ENCODE data around the gene PRTG.

PRTG gene

DNA sequence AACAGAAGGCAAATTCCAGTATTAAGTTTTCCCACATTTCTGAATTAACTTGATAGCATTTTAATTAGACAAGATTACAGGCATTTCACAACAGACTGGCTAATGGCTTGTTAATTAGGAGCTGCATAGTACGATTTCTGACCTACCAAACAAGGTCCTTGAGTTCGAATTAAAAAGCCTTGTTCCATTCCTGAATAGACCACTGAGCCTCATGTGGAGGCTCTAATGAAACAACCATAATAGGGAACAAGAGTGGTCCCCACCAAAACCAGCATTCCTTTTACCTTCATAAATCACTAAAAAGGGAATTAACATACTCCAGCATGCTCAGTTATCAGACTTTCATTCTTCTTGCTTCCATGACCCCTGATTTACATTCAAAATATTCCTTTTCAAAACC is 66.4 kb downstream of the PRTG start:
- H3K4me1 ChIP-seq (ENCODE audit: control insufficient read depth, insufficient read depth, low read length), result no peaks in the 10 kb centered on the region
- H3K27me3 ChIP-seq (ENCODE audit: control insufficient read depth, insufficient read depth, low read length), result no peaks in the 10 kb centered on the region
- H3K4me3 ChIP-seq (ENCODE audit: low read length), result no peak overlapping the region
- no peaks in the 10 kb centered on the region for H3K36me3 ChIP-seq (ENCODE audit: control insufficient read depth, insufficient read depth, low read length)
- no peak overlapping the region for H3K27ac ChIP-seq (ENCODE audit: low read depth, low read length)
- H3K9ac ChIP-seq (ENCODE audit: low read length), result no peak overlapping the region

DNA sequence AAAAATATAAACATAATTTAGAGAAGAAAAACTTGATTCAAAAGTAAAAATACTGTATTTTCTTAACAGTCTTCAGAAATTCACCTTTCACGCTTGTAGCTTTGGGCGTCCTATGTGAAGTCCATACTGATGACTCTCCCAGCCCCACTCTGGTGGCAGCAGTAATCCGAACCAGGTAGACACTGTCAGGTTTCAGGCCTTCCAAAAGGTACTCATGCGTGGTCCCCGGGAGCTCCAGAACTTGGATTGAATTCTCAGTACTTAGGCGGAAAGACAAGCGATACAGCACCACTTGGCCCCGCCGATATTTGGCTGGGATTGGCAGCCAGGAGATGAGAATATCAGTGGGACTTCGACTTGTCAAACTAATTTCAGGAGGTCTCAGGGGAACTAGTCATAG is 69.7 kb downstream of the PRTG start:
- Histone ChIP-seq H3K9ac (ENCODE audit: low read length) (no peak overlapping the region), H3K27ac (ENCODE audit: low read depth, low read length) (no peak overlapping the region), H3K36me3 (ENCODE audit: control insufficient read depth, insufficient read depth, low read length) (no peaks in the 10 kb centered on the region), H3K4me3 (ENCODE audit: low read length) (no peak overlapping the region), H3K4me1 (ENCODE audit: control insufficient read depth, insufficient read depth, low read length) (no peaks in the 10 kb centered on the region), H3K27me3 (ENCODE audit: control insufficient read depth, insufficient read depth, low read length) (no peaks in the 10 kb centered on the region)

- Histone ChIP-seq H3K4me3 (ENCODE audit: low read length) (no peak overlapping the region), H3K27me3 (ENCODE audit: control insufficient read depth, insufficient read depth, low read length) (no peaks in the 10 kb centered on the region), H3K9ac (ENCODE audit: low read length) (no peak overlapping the region), H3K27ac (ENCODE audit: low read depth, low read length) (no peak overlapping the region), H3K36me3 (ENCODE audit: control insufficient read depth, insufficient read depth, low read length) (no peaks in the 10 kb centered on the region), H3K4me1 (ENCODE audit: control insufficient read depth, insufficient read depth, low read length) (no peaks in the 10 kb centered on the region)
Observed at GRCh38 chr15:55669270-55669669, 73.7 kb downstream of the PRTG start.

GRCh38 chr15:55665605-55666227 is 77.2 kb downstream of the PRTG start:
- H3K27me3 ChIP-seq (ENCODE audit: control insufficient read depth, insufficient read depth, low read length), result no peaks in the 10 kb centered on the region
- no peaks in the 10 kb centered on the region for H3K36me3 ChIP-seq (ENCODE audit: control insufficient read depth, insufficient read depth, low read length)
- H3K27ac ChIP-seq (ENCODE audit: low read depth, low read length), result no peak overlapping the region
- H3K4me1 ChIP-seq (ENCODE audit: control insufficient read depth, insufficient read depth, low read length), result no peaks in the 10 kb centered on the region
- no peak overlapping the region for H3K9ac ChIP-seq (ENCODE audit: low read length)
- H3K4me3 ChIP-seq (ENCODE audit: low read length), result no peak overlapping the region

DNA sequence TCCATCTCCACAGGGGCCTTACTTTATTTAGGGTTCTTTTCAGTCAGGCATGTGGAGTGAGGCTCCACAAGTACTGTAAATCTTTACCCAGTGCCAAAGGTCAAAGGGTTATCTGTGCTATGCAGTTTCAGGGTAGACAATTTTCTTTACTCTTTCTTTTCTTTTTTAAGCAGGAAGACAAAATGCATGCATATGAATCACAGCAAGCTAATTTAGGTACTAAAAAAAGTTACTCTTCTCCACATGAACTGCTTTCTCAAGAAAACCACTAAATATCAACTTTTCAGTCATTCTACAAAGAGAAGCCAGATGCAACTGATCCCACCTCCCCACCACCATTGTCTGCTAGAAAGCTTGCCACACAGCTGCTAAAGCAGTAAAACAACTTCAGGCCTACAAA is 81.5 kb downstream of the PRTG start:
- no peaks in the 10 kb centered on the region for H3K27me3 ChIP-seq (ENCODE audit: control insufficient read depth, insufficient read depth, low read length)
- H3K9ac ChIP-seq (ENCODE audit: low read length), result no peak overlapping the region
- no peaks in the 10 kb centered on the region for H3K36me3 ChIP-seq (ENCODE audit: control insufficient read depth, insufficient read depth, low read length)
- H3K4me1 ChIP-seq (ENCODE audit: control insufficient read depth, insufficient read depth, low read length), result no peaks in the 10 kb centered on the region
- H3K27ac ChIP-seq (ENCODE audit: low read depth, low read length), result no peak overlapping the region
- H3K4me3 ChIP-seq (ENCODE audit: low read length), result no peak overlapping the region

DNA sequence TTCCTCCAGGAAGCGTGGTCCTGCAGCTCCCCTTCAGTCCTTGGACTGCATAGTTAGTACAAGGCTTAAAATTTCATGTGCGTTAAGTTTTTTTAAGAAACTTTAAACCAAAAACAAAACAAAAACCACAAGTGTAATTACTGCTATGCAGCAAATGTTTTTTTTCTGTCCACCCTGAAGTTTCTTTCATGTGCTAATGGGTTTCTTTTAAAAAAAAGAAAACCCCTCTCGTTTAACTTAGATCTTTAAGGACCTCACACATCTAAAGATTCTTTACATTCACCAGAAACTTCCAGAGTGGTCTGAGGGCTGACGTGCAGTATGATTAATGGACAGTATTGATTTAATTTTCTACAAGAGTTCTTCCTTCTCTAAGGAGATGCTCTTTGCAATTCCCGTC is 82.8 kb downstream of the PRTG start:
- Histone ChIP-seq H3K9ac (ENCODE audit: low read length) (no peak overlapping the region), H3K27me3 (ENCODE audit: control insufficient read depth, insufficient read depth, low read length) (no peaks in the 10 kb centered on the region), H3K4me1 (ENCODE audit: control insufficient read depth, insufficient read depth, low read length) (no peaks in the 10 kb centered on the region), H3K36me3 (ENCODE audit: control insufficient read depth, insufficient read depth, low read length) (no peaks in the 10 kb centered on the region), H3K4me3 (ENCODE audit: low read length) (no peak overlapping the region), H3K27ac (ENCODE audit: low read depth, low read length) (no peak overlapping the region)

- Histone ChIP-seq H3K9ac (ENCODE audit: low read length) (no peak overlapping the region), H3K4me3 (ENCODE audit: low read length) (no peak overlapping the region), H3K36me3 (ENCODE audit: control insufficient read depth, insufficient read depth, low read length) (no peaks in the 10 kb centered on the region), H3K27ac (ENCODE audit: low read depth, low read length) (no peak overlapping the region), H3K27me3 (ENCODE audit: control insufficient read depth, insufficient read depth, low read length) (no peaks in the 10 kb centered on the region), H3K4me1 (ENCODE audit: control insufficient read depth, insufficient read depth, low read length) (no peaks in the 10 kb centered on the region)
Observed at GRCh38 chr15:55659481-55659880, 83.5 kb downstream of the PRTG start.

DNA sequence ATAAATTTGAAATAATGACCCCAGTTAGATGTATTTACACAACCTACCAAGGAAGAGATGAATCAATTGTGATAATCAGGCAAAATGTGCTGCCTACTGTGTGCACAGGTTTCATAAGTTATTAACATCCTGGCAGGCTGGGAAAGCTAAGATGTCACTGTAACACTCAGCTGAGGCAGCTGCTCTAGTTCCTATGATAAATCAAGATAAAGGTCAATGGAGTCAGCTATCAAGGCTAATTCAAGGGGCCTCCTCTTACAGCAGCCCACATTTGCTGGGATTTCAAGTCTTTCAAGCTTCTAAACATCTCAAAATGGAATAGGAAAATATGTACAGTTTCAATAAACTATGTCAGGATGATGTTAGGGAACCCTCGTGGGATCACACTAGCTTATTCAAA is 84.1 kb downstream of the PRTG start:
- no peak overlapping the region for H3K4me3 ChIP-seq (ENCODE audit: low read length)
- H3K27me3 ChIP-seq (ENCODE audit: control insufficient read depth, insufficient read depth, low read length), result no peaks in the 10 kb centered on the region
- no peak overlapping the region for H3K27ac ChIP-seq (ENCODE audit: low read depth, low read length)
- no peaks in the 10 kb centered on the region for H3K4me1 ChIP-seq (ENCODE audit: control insufficient read depth, insufficient read depth, low read length)
- H3K36me3 ChIP-seq (ENCODE audit: control insufficient read depth, insufficient read depth, low read length), result no peaks in the 10 kb centered on the region
- H3K9ac ChIP-seq (ENCODE audit: low read length), result no peak overlapping the region

- no peaks in the 10 kb centered on the region for H3K36me3 ChIP-seq (ENCODE audit: control insufficient read depth, insufficient read depth, low read length)
- no peaks in the 10 kb centered on the region for H3K4me1 ChIP-seq (ENCODE audit: control insufficient read depth, insufficient read depth, low read length)
- no peaks in the 10 kb centered on the region for H3K27me3 ChIP-seq (ENCODE audit: control insufficient read depth, insufficient read depth, low read length)
- no peak overlapping the region for H3K9ac ChIP-seq (ENCODE audit: low read length)
- H3K27ac ChIP-seq (ENCODE audit: low read depth, low read length), result no peak overlapping the region
- no peak overlapping the region for H3K4me3 ChIP-seq (ENCODE audit: low read length)
Observed at GRCh38 chr15:55654561-55655031, 88.4 kb downstream of the PRTG start.

DNA sequence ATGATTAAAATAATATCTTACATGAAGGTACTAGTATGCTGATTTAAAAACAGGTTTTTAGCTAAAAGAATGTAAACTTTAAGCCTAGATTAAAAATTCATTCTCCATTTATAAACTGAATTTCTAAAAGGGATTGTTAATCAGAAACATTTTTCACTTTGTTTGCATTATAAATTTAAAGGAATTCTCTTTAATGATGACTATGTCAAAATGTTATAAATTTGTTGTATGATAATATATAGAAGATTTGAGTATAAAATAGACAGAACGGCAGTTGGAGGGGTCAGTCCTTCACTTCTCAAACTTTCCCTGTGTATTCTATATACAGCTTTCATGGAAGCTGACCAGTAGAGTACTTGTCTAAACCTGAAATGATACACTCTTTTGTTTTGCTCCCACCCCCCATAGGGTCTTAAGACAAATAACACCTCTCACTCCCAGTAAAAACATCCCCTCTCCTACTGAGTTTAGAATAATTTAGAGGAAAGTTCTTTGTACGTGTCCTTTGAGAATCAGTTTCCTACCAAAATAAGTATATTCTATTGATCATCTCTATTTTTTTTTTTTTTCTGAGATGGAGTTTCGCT is 90.0 kb downstream of the PRTG start:
- no peak overlapping the region for H3K9ac ChIP-seq (ENCODE audit: low read length)
- no peak overlapping the region for H3K27ac ChIP-seq (ENCODE audit: low read depth, low read length)
- no peaks in the 10 kb centered on the region for H3K36me3 ChIP-seq (ENCODE audit: control insufficient read depth, insufficient read depth, low read length)
- no peak overlapping the region for H3K4me3 ChIP-seq (ENCODE audit: low read length)
- no peaks in the 10 kb centered on the region for H3K4me1 ChIP-seq (ENCODE audit: control insufficient read depth, insufficient read depth, low read length)
- H3K27me3 ChIP-seq (ENCODE audit: control insufficient read depth, insufficient read depth, low read length), result no peaks in the 10 kb centered on the region

DNA sequence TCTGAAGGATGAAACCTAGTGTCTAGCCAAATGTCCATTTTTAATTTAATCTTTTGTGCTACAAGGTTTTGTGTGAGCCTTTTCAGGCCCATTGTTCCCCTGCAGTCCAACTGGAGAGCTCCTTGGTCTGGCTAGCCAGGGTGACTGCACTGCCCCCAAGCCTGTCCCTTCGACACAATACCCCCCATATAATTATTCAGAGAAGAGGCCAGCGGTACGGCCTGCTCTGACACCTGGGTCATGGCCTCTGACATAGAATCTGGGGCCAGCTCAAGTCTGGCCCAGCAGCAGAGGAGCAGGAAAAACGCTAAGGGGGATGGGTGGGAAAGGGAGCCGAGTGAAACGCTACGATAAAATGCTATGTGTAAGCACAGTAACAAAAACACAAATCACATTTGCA is 90.6 kb downstream of the PRTG start:
- Histone ChIP-seq H3K27ac (ENCODE audit: low read depth, low read length) (no peak overlapping the region), H3K9ac (ENCODE audit: low read length) (no peak overlapping the region), H3K4me3 (ENCODE audit: low read length) (no peak overlapping the region), H3K27me3 (ENCODE audit: control insufficient read depth, insufficient read depth, low read length) (no peaks in the 10 kb centered on the region), H3K4me1 (ENCODE audit: control insufficient read depth, insufficient read depth, low read length) (no peaks in the 10 kb centered on the region), H3K36me3 (ENCODE audit: control insufficient read depth, insufficient read depth, low read length) (no peaks in the 10 kb centered on the region)

DNA sequence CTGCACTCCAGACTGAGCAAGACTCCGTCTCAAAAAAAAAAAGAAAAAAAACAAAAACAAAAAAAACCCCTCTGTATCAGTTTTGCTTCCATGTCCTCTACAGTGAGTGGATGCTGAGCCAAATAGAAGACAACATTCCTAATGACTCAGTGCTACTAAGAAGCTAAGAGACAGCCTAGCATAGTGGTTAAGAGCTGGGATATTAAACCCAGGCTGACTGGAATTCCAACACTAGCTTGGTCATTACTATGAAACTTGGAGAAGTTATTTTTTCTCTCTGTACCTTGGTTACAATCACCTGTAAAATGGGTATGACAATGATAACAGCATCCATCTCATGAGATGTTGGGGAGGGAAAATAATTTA is 93.9 kb downstream of the PRTG start:
- no peaks in the 10 kb centered on the region for H3K36me3 ChIP-seq (ENCODE audit: control insufficient read depth, insufficient read depth, low read length)
- H3K27ac ChIP-seq (ENCODE audit: low read depth, low read length), result no peak overlapping the region
- no peak overlapping the region for H3K4me3 ChIP-seq (ENCODE audit: low read length)
- no peaks in the 10 kb centered on the region for H3K27me3 ChIP-seq (ENCODE audit: control insufficient read depth, insufficient read depth, low read length)
- H3K4me1 ChIP-seq (ENCODE audit: control insufficient read depth, insufficient read depth, low read length), result no peaks in the 10 kb centered on the region
- H3K9ac ChIP-seq (ENCODE audit: low read length), result no peak overlapping the region

GRCh38 chr15:55638764-55639163 is 104.2 kb downstream of the PRTG start:
- Histone ChIP-seq H3K27me3 (ENCODE audit: control insufficient read depth, insufficient read depth, low read length) (no peaks in the 10 kb centered on the region), H3K27ac (ENCODE audit: low read depth, low read length) (no peak overlapping the region), H3K9ac (ENCODE audit: low read length) (no peak overlapping the region), H3K4me1 (ENCODE audit: control insufficient read depth, insufficient read depth, low read length) (no peaks in the 10 kb centered on the region), H3K4me3 (ENCODE audit: low read length) (no peak overlapping the region), H3K36me3 (ENCODE audit: control insufficient read depth, insufficient read depth, low read length) (no peaks in the 10 kb centered on the region)

All from rectal smooth muscle tissue (tissue), 1 donor.